ENCODE results near the gene IL4. TPM values are rescaled to one million over a fixed set of nuclear protein-coding genes. Genes with fewer than 3 reads are reported as not detected.

The IL4 gene
- total RNA-seq, 1 donor from 2014 or later = not detected

GRCh38 chr5:132673488-132673887, 301 bp upstream of the IL4 start:
- H3K36me3 ChIP-seq (ENCODE audit: control insufficient read depth, insufficient read depth, low read length) = no peaks in the 10 kb centered on the region
- H3K4me3 ChIP-seq (ENCODE audit: low read depth, low read length) = no peak overlapping the region
- H3K27me3 ChIP-seq (ENCODE audit: control insufficient read depth, insufficient read depth, low read length) = no peaks in the 10 kb centered on the region
- no peak for DNase-seq (ENCODE audit: low read depth)
- TF ChIP-seq CTCF (IDR thresholded peaks at IDR 0.05; ENCODE audit: insufficient read depth, low read length, poor library complexity, severe bottlenecking) = no peak

- H3K36me3 ChIP-seq (ENCODE audit: control insufficient read depth, insufficient read depth, low read length) = no peaks in the 10 kb centered on the region
- DNase-seq (ENCODE audit: low read depth) = peak; percentile 80
- no peak overlapping the region for H3K4me3 ChIP-seq (ENCODE audit: low read depth, low read length)
- TF ChIP-seq CTCF (IDR thresholded peaks at IDR 0.05; ENCODE audit: insufficient read depth, low read length, poor library complexity, severe bottlenecking) = no peak
- no peaks in the 10 kb centered on the region for H3K27me3 ChIP-seq (ENCODE audit: control insufficient read depth, insufficient read depth, low read length)
Observed at GRCh38 chr5:132674671-132675506, 1.1 kb downstream of the IL4 start.

- H3K27me3 ChIP-seq (ENCODE audit: control insufficient read depth, insufficient read depth, low read length) = no peaks in the 10 kb centered on the region
- TF ChIP-seq CTCF (IDR thresholded peaks at IDR 0.05; ENCODE audit: insufficient read depth, low read length, poor library complexity, severe bottlenecking) = no peak
- no peaks in the 10 kb centered on the region for H3K36me3 ChIP-seq (ENCODE audit: control insufficient read depth, insufficient read depth, low read length)
- DNase-seq (ENCODE audit: low read depth) = no peak
- no peak overlapping the region for H3K4me3 ChIP-seq (ENCODE audit: low read depth, low read length)
Observed at GRCh38 chr5:132675936-132676689, 2.3 kb downstream of the IL4 start.

- DNase-seq (ENCODE audit: low read depth) = peak; percentile 83
- peak; percentile 67 for TF ChIP-seq CTCF (IDR thresholded peaks at IDR 0.05; ENCODE audit: insufficient read depth, low read length, poor library complexity, severe bottlenecking)
- Histone ChIP-seq H3K36me3 (ENCODE audit: control insufficient read depth, insufficient read depth, low read length) (no peaks in the 10 kb centered on the region), H3K27me3 (ENCODE audit: control insufficient read depth, insufficient read depth, low read length) (no peaks in the 10 kb centered on the region), H3K4me3 (ENCODE audit: low read depth, low read length) (no peak overlapping the region)
Observed at GRCh38 chr5:132677191-132677590, 3.4 kb downstream of the IL4 start.

GRCh38 chr5:132677682-132678400, 4.1 kb downstream of the IL4 start:
- no peak for TF ChIP-seq CTCF (IDR thresholded peaks at IDR 0.05; ENCODE audit: insufficient read depth, low read length, poor library complexity, severe bottlenecking)
- Histone ChIP-seq H3K27me3 (ENCODE audit: control insufficient read depth, insufficient read depth, low read length) (no peaks in the 10 kb centered on the region), H3K4me3 (ENCODE audit: low read depth, low read length) (no peak overlapping the region), H3K36me3 (ENCODE audit: control insufficient read depth, insufficient read depth, low read length) (no peaks in the 10 kb centered on the region)
- DNase-seq (ENCODE audit: low read depth) = no peak

All from kidney epithelial cell (primary cell).